Astrocyte of the cerebellum (primary cell): ENCODE results near the gene SESN1.
"Not testable (repeated sequence)": the region's sequence is repeated elsewhere in the genome, so short reads cannot be mapped to it uniquely, and the experiment has no call there.

Source experiments
- DNase-seq: peaks from one replicate; pipeline ENCODE4 v3.0.0-alpha.2; 2011; ENCODE audit warnings: low read depth
- H3K4me3 ChIP-seq: 2 replicates; pipeline ENCODE4 v1.5.1; 2011; ENCODE audit warnings: mild to moderate bottlenecking, low read depth, low read length, moderate library complexity
- in situ Hi-C: cut with HindIII; loops from 2 replicates; pipeline ENCODE4 v1.10.0; 2017; ENCODE audit warnings: low sequenced_read_pairs
- TF ChIP-seq, protein P1 (sequence below): IDR thresholded peaks from 2 replicates; pipeline ENCODE4 v1.5.1; 2012; ENCODE audit warnings: low read length, low read depth, moderate library complexity, mild to moderate bottlenecking; ENCODE audit errors: missing control alignments

Gene SESN1

DNA sequence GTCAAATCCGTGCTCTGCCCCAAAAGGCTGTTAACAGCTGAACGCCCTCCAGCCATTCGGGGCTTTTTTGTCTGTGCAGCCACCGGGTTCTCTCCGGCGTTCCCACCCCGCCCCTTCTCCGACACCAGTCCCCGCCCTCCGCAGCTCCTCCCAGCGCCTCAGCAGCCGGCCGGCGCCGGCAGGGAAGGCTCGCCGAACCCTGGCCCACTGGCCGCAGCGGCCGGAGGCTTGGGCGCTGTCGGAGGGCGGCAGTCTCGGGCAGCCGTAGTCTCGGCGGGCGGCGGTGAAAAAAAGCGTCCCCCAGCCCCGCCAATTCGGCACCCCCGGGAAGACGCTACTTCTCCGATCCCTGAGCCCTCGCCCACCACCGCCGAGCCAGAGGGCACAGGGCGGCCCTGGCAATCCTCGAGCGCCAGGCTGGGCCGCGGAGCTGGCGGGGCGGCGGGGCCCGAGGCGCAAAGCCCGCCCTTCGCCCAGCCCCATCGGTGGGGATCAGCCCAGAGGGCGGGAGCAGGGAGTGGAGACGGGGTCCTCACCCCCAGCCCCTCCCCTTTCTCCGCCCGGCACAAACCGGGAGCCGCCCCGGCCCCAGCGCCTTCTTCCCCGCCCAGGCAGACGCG is at the start of gene SESN1:
SESN1 (minus strand) TSS at position 431 of the 620 bp plus-strand sequence. CDS start 773 bp downstream, outside the sequence.
- in situ Hi-C loops = no loop called here
- peak within 1 kb of the TSS; percentile 79 for H3K4me3 ChIP-seq

DNA sequence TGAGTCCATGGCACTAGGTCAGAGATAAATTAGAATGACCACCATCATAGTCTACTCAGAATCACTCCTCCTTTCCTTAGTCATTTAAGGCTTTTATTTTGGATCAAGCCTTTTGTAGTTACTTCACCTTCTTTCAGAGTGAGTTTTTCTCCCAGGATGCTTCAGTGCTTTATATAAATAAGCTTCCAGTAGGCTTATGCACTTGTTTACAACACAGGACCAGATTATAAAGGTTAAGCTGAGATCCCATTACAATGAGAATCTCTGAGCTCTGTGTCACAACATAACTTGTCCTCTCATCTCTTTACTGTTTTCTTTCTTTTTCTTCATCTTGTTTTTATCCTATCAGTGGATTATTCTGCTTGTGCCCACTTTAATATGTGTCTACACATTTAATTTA is 48.5 kb upstream of the SESN1 start:
- DNase-seq = no peak
- in situ Hi-C loops = no loop called here
- TF ChIP-seq, protein P1, sequence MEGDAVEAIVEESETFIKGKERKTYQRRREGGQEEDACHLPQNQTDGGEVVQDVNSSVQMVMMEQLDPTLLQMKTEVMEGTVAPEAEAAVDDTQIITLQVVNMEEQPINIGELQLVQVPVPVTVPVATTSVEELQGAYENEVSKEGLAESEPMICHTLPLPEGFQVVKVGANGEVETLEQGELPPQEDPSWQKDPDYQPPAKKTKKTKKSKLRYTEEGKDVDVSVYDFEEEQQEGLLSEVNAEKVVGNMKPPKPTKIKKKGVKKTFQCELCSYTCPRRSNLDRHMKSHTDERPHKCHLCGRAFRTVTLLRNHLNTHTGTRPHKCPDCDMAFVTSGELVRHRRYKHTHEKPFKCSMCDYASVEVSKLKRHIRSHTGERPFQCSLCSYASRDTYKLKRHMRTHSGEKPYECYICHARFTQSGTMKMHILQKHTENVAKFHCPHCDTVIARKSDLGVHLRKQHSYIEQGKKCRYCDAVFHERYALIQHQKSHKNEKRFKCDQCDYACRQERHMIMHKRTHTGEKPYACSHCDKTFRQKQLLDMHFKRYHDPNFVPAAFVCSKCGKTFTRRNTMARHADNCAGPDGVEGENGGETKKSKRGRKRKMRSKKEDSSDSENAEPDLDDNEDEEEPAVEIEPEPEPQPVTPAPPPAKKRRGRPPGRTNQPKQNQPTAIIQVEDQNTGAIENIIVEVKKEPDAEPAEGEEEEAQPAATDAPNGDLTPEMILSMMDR = no peak
- no peak overlapping the region for H3K4me3 ChIP-seq

More for the DNA sequence above, at the start of gene SESN1:
- TF ChIP-seq, protein P1 = no peak
- peak; percentile 82 for DNase-seq

DNA sequence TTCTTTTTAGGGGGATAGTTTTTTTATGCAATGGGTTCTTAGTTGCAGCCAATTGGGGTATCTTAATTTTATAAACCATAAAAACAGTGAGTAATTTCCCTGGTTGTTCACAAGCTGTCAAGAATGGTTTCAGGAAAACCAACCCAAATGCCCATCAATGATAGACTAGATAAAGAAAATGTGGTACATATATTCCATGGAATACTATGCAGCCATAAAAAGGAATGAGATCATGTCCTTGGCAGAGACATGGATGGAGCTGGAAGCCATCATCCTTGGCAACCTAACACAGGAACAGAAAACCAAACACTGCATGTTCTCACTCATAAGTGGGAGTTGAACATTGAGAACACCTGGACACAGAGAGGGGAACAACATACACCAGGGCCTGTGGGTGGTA is 47.4 kb upstream of the SESN1 start:
- DNase-seq, H3K4me3 ChIP-seq, in situ Hi-C loops: not testable (repeated sequence)

DNA sequence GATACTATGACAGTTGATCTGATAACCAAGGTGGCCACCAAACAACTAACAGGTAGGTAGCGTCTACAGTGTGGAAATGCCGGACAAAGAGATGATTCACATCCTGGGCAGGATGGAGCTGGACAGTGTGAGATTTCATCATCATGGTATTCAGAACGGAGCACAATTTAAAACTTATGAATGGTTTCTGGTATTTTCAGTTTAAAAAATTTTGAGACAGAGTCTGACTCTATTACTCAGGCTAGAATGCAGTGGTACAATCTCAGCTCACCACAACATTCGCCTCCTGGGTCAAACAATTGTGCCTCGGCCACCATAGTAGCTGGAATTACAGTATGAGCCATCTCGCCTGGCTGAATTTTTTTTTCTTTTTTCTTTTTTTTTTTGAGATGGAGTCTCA is 44.5 kb upstream of the SESN1 start:
- no peak overlapping the region for H3K4me3 ChIP-seq
- DNase-seq = no peak
- TF ChIP-seq, protein P1 = no peak
- in situ Hi-C loops = no loop called here

DNA sequence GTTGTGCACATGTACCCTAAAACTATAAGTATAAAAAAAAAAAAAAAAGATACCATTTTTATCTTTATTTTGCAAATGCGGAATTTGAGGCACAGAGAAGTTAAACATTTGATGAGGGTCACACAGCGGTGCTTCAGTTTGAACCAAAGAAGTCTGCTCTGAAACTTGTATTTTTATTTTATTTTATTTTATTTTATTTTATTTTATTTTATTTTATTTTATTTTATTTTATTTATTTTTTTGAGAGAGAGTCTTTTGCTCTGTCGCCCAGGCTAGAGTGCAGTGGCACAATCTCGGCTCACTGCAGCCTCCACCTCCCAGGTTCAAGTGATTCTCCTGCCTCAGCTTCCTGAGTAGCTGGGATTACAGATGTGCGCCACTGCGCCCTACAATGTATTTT is 41.9 kb upstream of the SESN1 start:
- H3K4me3 ChIP-seq, DNase-seq, in situ Hi-C loops: not testable (repeated sequence)

DNA sequence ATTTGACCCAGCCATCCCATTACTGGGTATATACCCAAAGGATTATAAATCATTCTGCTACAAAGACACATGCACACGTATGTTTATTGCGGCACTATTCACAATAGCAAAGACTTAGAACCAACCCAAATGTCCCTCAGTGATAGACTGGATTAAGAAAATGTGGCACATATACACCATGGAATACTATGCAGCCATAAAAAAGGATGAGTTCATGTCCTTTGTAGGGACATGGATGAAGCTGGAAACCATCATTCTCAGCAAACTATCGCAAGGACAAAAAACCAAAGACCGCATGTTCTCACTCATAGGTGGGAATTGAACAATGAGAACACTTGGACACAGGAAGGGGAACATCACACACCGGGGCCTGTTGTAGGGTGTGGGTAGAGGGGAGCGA is 41.4 kb upstream of the SESN1 start:
- H3K4me3 ChIP-seq, in situ Hi-C loops, DNase-seq: not testable (repeated sequence)

DNA sequence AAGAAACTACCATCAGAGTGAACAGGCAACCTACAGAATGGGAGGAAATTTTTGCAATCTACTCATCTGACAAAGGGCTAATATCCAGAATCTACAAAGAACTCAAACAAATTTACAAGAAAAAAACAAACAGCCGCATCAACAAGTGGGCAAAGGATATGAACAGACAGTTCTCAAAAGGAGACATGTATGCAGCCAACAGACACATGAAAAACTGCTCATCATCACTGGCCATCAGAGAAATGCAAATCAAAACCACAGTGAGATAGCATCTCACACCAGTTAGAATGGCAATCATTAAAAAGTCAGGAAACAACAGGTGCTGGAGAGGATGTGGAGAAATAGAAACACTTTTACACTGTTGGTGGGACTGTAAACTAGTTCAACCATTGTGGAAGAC is 41.0 kb upstream of the SESN1 start:
- in situ Hi-C loops, H3K4me3 ChIP-seq, DNase-seq: not testable (repeated sequence)

DNA sequence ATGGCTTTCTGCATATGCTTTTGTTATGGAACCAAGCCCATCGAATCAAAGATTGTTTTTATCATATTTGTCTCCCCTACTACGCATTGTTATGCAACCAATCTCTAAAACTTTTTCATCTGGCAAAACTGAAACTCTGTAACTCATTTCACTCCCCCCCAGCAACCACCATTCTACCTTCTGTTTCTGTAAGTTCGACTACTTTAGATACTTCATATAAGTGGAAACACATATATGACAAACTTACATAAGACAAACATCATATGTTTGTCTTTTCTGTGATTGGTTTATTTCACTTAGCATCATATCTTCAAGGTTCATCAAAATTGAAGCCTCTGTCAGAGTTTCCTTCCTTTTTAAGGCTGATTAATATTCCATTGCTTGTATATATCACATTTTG is 35.4 kb upstream of the SESN1 start:
- TF ChIP-seq, protein P1 = no peak
- in situ Hi-C loops = no loop called here
- DNase-seq = no peak
- H3K4me3 ChIP-seq = no peak overlapping the region

DNA sequence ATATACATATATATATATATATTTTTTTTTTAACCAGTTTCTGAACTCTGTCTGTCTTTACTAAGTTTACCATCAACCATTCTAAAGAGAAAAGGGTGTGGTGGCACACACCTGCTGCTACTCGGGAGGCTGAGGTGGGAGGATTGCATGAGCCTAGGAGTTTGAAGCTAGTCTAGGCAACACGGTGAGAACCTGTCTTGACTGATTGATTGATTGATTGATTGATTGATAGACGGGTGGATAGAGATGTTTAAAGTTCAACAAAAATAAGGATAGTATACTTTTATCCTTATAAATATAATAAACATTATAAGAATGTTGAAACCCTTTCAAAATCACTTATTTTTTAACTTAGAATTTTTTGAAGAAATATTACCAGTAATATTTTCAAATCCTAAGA is 30.9 kb upstream of the SESN1 start:
- no peak for DNase-seq
- H3K4me3 ChIP-seq = no peak overlapping the region
- in situ Hi-C loops = no loop called here
- TF ChIP-seq, protein P1 = no peak
